GM19043 (cell line): ENCODE data around the gene AMN.

ENCODE experiments used
- ATAC-seq: cut with Tn5 transposase; IDR thresholded peaks from one replicate; pipeline ENCODE4 v1.9.1; 2021; ENCODE audit warnings: low read depth; ENCODE audit not compliant: unreplicated experiment

Gene AMN

DNA sequence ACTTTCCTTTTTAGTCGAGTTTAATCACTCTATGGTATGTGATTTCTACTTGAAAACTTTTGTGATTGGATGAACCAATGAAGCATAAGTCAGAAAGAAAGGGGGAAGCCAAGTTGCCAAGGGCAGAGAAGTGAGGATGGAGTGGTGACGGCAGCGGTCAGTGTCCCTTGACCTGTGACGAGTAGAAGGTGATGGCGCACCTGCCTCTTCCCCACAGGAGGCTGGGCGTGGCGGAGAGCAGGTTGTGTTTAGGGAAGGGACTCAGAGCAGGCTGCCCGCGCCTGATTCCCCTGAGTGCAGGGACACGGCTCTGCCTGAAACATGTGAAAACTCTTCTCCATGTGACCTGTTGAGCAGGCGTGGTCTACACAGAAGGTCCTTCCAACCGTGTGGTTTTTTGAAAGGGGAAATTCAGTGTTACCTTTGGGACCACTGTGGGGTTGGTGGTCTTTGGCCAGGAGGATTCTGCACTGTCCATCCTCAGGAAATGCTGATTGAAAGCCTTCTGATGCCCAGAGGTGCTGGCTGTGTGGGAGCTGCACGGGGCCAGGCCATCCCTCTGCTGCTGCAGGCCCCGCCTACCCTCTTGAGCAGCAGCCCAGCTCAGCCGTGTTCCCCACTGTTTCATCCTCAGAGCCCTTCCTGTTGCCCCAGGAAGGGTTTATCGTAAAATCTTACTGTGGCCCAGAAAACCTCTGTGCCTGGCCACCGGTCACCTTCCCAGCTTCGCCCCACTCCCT, 23.5 kb upstream of the AMN start:
- no peak for ATAC-seq

DNA sequence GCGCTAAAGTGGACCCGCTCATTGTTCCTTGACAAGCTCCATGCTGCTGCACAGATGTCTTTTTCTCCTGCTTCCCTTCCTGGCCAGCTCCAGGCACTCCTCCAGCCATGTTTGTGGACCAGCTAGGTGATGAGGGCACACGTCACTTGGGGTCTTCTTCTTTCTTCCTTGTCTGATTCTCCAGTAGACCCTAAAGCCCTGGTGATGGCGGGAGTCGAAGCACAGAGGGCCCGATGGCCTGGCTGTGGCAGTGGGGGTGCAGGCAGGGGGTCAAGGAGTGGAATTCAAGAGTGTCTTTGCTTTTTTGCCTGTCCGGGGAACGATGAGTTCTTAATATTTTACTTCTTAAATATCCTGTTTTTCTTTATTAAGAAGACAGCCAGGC, 23.0 kb upstream of the AMN start:
- no peak for ATAC-seq

DNA sequence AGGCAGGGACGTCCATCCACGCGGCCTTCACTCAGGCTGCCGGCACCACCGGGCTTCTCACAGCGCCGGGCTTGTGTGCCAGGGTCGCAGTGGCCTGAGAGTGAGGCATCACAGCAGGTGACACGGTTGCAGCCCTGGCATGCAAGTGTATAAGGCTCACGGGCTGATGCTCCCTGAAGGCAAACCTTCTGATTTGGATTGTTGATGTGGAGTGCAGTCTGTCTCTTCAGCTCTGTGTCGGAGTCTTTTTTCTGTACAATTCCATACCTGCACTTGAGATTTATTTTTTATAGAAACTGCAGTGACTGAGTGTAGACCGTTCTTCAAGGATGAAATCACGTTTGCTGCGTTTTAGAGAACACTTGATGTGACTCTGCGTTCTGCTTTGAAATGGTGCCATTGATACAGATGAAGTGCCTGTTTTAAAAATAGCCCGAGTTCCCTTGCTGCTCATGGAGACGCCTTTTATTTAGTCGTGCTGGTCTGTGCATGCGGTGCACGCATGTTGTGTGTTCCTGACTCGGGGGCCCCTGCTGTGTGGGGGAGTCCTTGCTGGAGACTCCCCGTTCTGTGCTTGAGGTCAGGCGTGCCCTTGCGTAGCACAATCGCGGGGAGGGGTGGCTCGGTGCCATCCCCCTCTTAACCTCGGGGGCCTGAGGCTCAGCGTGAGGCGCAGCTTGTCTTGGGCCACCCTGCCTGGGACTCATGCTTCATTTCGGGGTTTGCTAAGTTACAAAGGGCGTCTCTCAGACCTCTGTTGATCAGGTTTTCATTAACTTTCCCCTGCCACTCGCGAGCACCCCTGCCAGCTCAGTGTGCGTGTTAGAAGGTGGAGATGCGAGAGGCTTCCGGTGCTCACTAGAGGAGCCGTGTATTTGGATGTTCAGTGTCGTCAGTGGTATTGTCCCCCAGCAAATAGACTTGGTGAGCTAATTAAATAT, 21.6 kb upstream of the AMN start:
- peak; percentile 56 for ATAC-seq

DNA sequence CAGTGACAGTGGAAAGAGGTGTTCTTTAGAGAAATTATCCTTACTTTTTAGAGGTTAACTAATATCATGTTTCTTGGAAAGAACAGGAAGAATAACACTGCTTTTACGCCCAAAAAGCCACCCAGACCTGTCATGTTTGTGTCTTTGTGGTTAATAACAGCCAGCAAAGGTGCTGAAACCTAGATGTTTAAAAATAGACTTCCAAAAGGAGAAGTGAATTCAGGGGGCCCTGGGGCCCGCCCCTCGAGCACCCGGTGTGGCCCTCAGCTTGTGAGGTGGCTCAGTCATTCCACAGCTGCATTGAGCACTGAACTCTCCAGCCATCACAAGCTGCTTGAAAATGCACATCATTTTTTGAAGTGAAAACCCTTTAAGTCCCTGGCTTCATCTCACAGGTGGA, 20.8 kb upstream of the AMN start:
- ATAC-seq: peak; percentile 72

DNA sequence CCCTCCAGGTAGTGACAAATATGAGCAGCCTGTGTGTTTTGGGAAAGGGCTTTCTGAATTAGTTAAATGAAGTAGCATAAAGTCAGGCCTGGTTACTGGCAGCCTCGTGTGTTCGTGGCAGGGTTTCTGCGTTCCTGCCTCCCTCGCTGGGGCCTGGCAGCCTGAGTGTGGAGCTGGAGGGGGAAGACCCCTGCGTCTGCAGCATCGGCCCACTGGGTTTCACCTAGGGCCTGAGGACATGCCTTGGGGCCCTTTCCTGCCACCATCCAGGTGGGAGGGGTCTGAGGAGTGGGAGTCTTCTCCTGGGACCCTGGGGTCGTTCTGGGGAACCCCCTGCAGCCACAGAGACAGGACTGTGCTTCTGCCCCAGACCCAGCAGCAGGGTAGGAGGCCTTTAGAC, 20.4 kb upstream of the AMN start:
- ATAC-seq: peak; percentile 8

DNA sequence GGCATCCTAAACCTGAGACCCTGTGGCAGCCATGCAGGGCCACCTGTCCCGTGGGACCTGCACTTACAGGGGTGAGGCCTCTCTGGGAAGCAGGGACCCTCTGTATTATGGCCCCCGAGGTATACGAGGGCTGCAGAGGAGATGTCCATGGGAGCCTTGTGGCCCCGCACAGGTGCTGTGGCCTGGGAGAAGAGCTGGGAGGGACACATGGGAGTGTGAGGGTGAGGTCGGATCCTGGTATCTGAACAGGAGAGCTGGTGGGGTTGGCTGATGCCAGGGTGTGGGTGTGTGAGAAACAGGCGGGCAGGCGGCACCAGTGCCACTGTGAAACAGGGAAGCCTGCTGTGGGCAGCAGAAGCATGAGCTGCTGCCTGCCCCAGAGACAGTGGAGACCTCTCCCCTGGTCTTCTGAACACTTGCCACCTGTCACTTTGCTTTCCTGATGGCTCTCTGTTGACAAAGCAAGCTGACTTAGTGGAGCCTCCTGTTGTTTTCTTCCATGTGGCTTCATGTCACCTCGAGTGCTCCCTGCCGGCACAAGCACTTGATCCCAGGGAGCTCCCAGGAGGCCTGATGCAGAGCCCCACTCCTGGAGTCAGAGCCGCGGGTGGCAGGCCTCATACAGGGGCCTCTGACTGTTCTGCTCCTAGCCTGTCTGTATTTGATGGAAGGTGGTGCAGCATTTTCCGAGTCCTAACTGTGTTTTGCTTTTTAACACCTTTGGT, 19.8 kb upstream of the AMN start:
- ATAC-seq: no peak

DNA sequence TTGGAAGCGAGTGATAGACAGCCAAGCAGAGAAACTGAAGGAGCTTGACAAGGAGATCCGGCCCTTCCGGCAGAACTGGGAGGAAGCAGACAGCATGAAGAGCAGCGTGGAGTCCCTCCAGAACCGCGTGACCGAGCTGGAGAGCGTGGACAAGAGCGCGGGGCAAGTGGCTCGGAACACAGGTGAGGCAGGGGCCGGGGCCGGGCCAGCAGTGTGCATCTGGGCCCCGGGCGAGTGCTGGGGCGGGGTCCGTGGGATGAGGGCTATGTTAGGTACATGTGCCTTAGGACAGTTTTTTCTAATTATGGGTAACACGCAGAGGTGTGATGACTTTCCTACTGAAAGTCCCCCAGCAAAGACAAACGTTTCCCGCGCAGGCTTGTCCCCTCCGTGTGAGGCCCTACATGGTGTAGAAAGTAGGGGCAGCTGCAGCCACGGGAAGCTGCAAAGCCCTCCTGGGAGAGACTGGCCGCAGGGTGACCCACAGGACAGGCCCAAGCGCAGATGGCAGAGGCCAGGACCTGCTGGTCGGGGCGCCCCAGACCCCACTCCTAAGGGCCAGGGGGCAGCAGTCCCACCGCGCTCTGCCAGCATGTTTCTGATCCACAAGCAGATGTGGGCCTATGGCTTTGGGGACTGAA, 19.1 kb upstream of the AMN start:
- ATAC-seq: no peak

DNA sequence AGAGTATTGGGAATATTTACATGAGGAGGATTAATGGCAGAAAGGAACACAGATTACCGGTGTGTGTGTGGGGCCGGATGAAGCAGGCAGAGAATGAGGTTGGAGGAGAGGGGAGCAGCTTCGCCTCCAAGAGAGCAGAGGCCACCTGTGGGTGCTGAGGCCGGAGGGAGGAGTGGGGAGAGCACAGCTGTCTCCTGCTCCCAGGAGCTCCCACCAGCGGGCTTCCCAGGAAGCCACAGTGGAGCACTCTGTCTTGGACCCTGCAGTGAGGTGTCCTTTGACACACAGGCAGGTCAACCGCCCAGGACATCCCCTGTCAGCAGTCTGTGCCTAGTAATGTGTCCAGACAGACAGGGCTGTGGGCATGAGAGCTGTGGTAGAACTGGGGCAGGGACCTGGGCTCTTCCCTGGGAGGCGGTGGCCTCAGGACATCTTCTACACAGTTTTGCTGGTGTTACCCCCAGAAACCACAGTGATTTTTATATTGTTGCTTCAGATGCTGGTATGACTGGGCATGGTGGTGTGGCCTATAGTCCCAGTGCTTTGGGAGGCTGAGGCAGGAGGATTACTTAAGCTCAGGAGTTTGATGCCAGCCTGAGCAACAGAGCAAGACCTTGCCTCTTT, 18.5 kb upstream of the AMN start:
- no peak for ATAC-seq

DNA sequence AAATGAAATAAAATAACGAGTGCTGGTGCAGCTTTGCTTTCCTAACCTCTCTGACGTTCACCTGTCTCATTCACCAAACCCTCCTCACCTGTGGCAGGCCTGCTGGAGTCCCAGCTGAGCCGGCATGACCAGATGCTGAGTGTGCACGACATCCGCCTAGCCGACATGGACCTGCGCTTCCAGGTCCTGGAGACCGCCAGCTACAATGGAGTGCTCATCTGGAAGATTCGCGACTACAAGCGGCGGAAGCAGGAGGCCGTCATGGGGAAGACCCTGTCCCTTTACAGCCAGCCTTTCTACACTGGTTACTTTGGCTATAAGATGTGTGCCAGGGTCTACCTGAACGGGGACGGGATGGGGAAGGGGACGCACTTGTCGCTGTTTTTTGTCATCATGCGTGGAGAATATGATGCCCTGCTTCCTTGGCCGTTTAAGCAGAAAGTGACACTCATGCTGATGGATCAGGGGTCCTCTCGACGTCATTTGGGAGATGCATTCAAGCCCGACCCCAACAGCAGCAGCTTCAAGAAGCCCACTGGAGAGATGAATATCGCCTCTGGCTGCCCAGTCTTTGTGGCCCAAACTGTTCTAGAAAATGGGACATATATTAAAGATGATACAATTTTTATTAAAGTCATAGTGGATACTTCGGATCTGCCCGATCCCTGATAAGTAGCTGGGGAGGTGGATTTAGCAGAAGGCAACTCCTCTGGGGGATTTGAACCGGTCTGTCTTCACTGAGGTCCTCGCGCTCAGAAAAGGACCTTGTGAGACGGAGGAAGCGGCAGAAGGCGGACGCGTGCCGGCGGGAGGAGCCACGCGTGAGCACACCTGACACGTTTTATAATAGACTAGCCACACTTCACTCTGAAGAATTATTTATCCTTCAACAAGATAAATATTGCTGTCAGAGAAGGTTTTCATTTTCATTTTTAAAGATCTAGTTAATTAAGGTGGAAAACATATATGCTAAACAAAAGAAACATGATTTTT, 17.1 kb upstream of the AMN start:
- ATAC-seq: no peak

DNA sequence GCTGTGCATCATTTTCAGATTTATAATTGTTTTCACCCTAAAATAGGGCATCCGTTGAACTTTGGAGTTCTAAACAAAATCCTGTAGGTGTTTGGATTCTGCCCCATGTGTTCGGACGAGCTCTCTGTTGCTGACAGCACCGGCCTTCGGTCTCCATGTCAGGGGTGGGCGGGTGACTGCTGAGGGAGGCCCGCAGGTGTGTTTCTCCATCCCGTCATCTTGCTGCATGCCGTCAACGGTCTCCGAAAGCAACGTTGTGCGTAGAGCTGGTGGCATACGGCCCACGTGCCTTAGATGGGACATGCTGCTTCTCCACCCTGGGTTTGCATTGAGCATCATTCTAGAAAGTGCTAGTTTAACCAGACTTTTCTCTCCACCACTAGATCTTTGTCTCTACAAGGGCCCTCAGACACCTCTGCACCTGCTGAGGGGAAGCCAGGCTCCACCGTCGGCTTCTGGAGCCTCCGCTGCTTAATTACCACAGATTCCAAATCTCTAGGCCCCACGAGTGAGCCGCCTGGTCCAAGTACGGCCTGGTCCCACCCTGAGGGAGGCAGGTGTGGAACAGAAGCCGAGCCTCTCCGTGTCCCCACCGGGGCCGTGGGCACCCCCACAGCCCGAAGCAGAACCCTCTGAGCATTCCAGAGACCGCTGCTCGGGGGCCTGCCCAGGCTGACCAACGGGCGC, 15.7 kb upstream of the AMN start:
- no peak for ATAC-seq

DNA sequence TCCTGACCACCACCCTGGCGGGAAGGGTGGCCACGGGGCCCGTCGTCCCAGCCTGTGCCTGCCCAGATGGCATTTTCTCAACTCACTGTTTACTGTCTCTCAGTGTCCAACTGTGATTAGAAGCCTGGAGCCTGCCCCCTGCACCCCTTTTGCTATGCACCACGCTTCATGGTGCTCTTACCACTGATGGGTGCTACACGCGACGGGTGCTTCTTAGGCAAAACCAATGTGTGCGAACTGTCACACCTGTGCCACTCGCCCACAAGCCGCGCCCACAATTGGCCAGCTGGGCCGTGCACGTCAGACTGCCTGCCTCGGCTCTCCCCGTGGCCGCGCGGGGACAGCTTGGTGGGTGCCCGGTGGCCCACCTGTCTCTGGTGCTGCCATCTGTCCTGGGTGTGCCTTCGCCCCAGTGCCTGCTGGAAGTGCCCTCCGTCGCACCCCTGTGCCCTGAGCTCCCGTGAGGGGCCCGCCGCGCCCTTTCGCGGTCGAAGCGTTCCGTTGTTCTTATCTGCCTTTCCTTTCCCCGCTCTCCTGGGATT, 15.1 kb upstream of the AMN start:
- no peak for ATAC-seq

DNA sequence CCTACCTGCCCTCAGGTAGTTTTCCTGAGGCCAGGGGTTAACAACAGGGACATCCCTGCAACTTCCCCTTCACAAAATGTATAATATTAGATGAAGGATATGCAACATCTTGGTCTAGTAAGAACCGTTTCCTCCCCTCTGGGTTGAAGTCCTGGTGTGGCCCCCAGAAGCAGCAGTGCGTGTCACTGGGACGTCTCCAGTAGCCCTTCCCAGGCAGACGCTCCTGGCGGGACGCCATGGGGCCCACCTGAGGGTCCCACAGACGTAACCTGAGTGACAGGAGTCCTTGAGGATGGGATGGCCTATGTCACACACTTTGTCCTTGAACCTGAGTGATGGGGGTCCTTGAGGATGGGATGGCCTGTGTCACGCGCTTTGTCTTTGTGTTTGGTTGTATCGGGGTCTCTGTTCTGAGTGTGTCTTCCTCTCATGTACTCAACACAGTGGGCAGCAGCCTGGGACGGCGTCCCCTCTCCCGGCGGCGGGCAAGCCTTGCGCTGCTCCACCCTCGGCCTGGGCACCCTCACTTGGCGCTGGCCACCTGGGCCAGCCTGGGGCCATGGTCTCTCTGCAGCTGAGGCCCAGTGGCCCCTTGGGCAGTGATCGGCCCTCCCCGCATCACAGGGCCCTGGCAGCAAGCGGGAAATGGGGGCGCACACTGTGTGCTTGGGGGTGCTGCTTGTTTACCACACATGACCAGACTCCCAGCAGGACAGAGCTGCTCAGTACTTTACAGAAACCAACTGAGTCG, 14.3 kb upstream of the AMN start:
- no peak for ATAC-seq

DNA sequence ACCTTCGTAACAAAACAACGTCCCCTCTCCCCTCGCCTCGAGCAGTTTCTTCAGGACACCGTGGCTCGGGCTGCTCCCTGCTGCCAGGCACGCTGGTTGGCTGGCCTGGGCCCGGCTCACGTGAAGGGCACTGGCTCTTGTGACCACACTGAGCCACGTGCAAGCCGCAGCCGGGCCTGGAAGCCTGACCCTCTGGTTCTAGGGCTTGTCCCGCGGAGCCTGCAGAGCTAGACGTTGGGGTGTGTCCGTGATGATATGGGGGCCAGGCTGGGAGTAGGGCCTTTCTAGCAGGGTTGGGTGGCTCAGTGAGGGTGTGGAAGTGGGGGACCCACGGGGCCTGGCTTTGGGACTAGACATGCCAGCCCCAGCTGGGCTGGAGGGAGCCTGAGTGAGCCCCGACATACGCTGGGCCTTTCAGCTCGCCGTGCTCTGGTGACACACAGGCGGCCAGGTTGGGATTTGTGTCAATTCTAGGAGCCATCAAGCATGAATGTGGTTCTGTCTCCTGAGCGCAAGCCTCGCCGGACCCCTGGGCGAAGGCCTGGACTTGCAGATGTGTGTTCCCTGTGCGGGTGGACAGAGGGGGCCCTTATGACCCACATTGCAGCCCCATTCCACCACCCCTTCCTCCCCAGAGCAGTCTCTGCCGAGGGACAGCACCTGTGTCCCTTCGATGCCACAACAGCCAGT, 13.6 kb upstream of the AMN start:
- ATAC-seq: no peak

DNA sequence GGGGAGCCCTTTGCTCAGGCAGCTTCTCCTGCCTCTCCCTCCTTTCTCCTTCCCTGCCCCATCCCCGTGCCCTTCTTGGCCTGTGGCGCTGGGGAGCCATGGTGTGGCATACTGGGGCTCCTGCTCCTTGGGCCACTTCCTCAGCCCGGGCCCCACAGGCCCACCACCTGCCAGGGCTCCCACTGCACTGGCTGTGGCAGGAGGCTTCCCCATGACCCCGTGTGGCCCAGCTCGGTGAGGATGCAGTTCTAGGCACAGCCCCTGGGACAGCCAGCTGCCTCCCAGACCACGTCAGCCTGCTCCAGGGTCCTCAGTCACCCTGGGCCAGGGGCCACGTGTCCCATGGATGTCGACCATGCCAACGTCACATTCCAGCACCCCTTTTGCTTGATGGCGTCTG, 13.0 kb upstream of the AMN start:
- ATAC-seq: no peak

DNA sequence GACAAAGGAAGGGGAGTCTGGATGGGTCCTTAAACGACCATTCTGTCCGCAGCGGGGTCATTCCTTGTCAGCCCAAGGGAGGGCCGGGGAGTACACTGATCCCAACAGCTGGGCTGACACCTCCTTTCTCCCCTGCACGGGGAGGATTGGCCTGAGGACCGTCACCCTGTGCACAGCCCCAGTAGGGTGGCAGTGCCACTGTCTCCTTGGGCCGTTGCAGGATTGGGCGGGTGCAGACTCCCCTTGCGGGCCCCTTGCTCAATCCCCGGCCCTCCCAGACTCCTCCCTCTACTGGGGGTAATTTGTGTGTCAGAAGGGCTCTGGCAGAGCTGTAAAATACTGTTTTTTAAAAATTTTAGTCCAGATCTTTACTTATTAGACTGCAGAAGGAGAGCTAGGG, 12.6 kb upstream of the AMN start:
- ATAC-seq: no peak

DNA sequence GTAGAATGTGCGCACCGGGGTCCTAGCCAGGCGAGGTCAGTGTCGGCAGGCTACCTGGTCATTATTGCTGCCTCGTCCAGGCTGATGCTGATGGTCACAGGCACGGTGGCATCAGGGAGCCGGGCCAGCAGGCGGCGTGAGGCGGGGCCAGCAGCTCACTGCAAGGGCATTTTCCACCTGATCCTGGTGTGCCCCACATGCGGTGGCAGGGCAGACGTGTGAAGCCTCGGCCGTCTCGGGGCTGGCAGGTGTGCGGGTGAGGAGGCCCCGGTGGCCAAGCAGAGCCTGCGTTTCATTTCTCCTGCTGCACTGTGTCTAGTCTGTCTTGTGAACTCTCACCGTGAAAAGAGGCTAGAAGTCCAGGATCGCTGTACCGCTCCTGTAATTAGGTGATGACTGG, 12.0 kb upstream of the AMN start:
- ATAC-seq: no peak

DNA sequence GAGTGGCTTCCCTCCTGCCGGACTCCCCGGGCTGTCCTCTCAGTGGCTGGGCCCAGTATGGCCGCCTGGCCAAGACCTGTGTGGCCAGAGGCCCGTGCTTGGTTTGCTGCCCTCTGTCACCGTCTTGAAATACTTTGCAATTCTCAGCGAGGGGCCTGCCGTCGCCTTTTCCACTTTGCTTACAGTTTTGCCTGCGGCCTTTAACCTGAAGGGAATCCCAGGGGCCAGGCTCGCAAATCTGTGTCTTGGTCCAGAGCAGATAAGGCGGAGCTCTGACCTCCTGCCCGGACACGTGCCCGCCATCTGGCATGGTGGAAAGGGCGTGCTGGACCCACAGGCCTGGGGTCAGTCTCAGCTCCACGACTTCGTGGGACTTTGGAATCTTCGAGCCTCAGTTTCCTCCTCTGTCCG, 10.9 kb upstream of the AMN start:
- no peak for ATAC-seq
